Caki2 (cell line): ENCODE data around the gene GADL1. TPM values are rescaled to one million over a fixed set of nuclear protein-coding genes. Genes with fewer than 3 reads are reported as not detected.
A peak's percentile ranks its signal among the peaks of the same experiment; 100 is the strongest.

Experiments
- DNase-seq: peaks from one replicate; pipeline ENCODE4 v3.0.0-alpha.2; 2015; ENCODE audit warnings: low read depth
- in situ Hi-C: cut with HindIII; loops from 2 replicates; pipeline ENCODE4 v1.10.0; 2016; ENCODE audit warnings: low sequenced_read_pairs, low pct_unique_long_range_greater_than_20kb, mixed read lengths
- total RNA-seq: library from RNA; depleted of rRNA; stranded (reverse); fragments of >200 nt; shearing (Covaris generic); gene quantifications from 2 replicates; pipeline ENCODE4 v1.2.3, GENCODE V29; 2014; ENCODE audit warnings: low replicate concordance

GADL1 gene
- total RNA-seq, 1 experiment from 2014 or later: not detected

- in situ Hi-C loops: no loop called here
Measured at GRCh38 chr3:30743641-30744317, 150.7 kb downstream of the GADL1 start.

GRCh38 chr3:30742796-30743619 is 151.5 kb downstream of the GADL1 start:
- DNase-seq: no peak
- in situ Hi-C loops: no loop called here

More at GRCh38 chr3:30743641-30744317, 150.7 kb downstream of the GADL1 start:
- DNase-seq: no peak

- in situ Hi-C loops: no loop called here
- DNase-seq: no peak
Measured at GRCh38 chr3:30741889-30742288, 152.6 kb downstream of the GADL1 start.

GRCh38 chr3:30738605-30739004 is 155.9 kb downstream of the GADL1 start:
- DNase-seq: no peak
- in situ Hi-C loops: no loop called here

GRCh38 chr3:30737743-30738499 is 156.5 kb downstream of the GADL1 start:
- in situ Hi-C loops: no loop called here
- no peak for DNase-seq

GRCh38 chr3:30733696-30734095 is 160.8 kb downstream of the GADL1 start:
- in situ Hi-C loops: no loop called here
- no peak for DNase-seq

- in situ Hi-C loops: no loop called here
- no peak for DNase-seq
Measured at GRCh38 chr3:30733209-30733608, 161.3 kb downstream of the GADL1 start.

- in situ Hi-C loops: no loop called here
- DNase-seq: no peak
Measured at GRCh38 chr3:30730967-30731366, 163.5 kb downstream of the GADL1 start.

GRCh38 chr3:30729936-30730335 is 164.5 kb downstream of the GADL1 start:
- no peak for DNase-seq
- in situ Hi-C loops: no loop called here

GRCh38 chr3:30729512-30729911 is 164.9 kb downstream of the GADL1 start:
- no peak for DNase-seq
- in situ Hi-C loops: no loop called here

GRCh38 chr3:30728143-30728542 is 166.3 kb downstream of the GADL1 start:
- DNase-seq: no peak
- in situ Hi-C loops: no loop called here

GRCh38 chr3:30724863-30725262 is 169.6 kb downstream of the GADL1 start:
- in situ Hi-C loops: no loop called here
- DNase-seq: no peak

GRCh38 chr3:30723211-30723610 is 171.2 kb downstream of the GADL1 start:
- DNase-seq: no peak
- in situ Hi-C loops: no loop called here

- in situ Hi-C loops: no loop called here
- DNase-seq: no peak
Measured at GRCh38 chr3:30721314-30721634, 173.2 kb downstream of the GADL1 start.

- in situ Hi-C loops: no loop called here
- DNase-seq: peak; percentile 84
Measured at GRCh38 chr3:30720586-30721313, 173.7 kb downstream of the GADL1 start.

GRCh38 chr3:30719536-30719935 is 174.9 kb downstream of the GADL1 start:
- no peak for DNase-seq
- in situ Hi-C loops: no loop called here

GRCh38 chr3:30713885-30714503 is 180.5 kb downstream of the GADL1 start:
- in situ Hi-C loops: no loop called here
- DNase-seq: no peak

GRCh38 chr3:30712991-30713390 is 181.5 kb downstream of the GADL1 start:
- in situ Hi-C loops: no loop called here
- DNase-seq: no peak
